ENCODE measurements around the gene SDHB.

SDHB gene

GRCh38 chr1:17011092-17011438 is 42.8 kb downstream of the SDHB start:
- no peak for DNase-seq

- DNase-seq, result no peak
Observed at GRCh38 chr1:17009706-17010105, 44.1 kb downstream of the SDHB start.

GRCh38 chr1:17008208-17008855 is 45.5 kb downstream of the SDHB start:
- DNase-seq, result no peak

GRCh38 chr1:17007121-17007520 is 46.7 kb downstream of the SDHB start:
- no peak for DNase-seq

GRCh38 chr1:17005365-17005740 is 48.5 kb downstream of the SDHB start:
- DNase-seq, result no peak

- no peak for DNase-seq
Observed at GRCh38 chr1:17004466-17005364, 49.1 kb downstream of the SDHB start.

- no peak for DNase-seq
Observed at GRCh38 chr1:17002524-17002902, 51.3 kb downstream of the SDHB start.

GRCh38 chr1:17001760-17002523 is 51.9 kb downstream of the SDHB start:
- no peak for DNase-seq

GRCh38 chr1:16999863-17000262 is 54.0 kb downstream of the SDHB start:
- no peak for DNase-seq

GRCh38 chr1:16998589-16998988 is 55.2 kb downstream of the SDHB start:
- no peak for DNase-seq

GRCh38 chr1:16996845-16997244 is 57.0 kb downstream of the SDHB start:
- DNase-seq, result no peak

GRCh38 chr1:16993521-16994038 is 60.3 kb downstream of the SDHB start:
- DNase-seq, result no peak

- DNase-seq, result no peak
Observed at GRCh38 chr1:16992675-16993074, 61.2 kb downstream of the SDHB start.

- no peak for DNase-seq
Observed at GRCh38 chr1:16992102-16992501, 61.7 kb downstream of the SDHB start.

- no peak for DNase-seq
Observed at GRCh38 chr1:16991571-16991970, 62.3 kb downstream of the SDHB start.

- no peak for DNase-seq
Observed at GRCh38 chr1:16989676-16990391, 64.0 kb downstream of the SDHB start.

GRCh38 chr1:16988210-16988609 is 65.6 kb downstream of the SDHB start:
- DNase-seq, result no peak

GRCh38 chr1:16986962-16987361 is 66.9 kb downstream of the SDHB start:
- DNase-seq, result no peak

GRCh38 chr1:16986560-16986959 is 67.3 kb downstream of the SDHB start:
- no peak for DNase-seq

- no peak for DNase-seq
Observed at GRCh38 chr1:16986113-16986512, 67.7 kb downstream of the SDHB start.

- DNase-seq, result no peak
Observed at GRCh38 chr1:16984717-16985116, 69.1 kb downstream of the SDHB start.

- DNase-seq, result no peak
Observed at GRCh38 chr1:16983649-16984048, 70.2 kb downstream of the SDHB start.

GRCh38 chr1:16982902-16983301 is 70.9 kb downstream of the SDHB start:
- DNase-seq, result no peak

All from NCI-H187 treated with DMSO at 0.1 percent for 48 hours (cell line).